NCI-H1930 (cell line): ENCODE results near the gene NPHP4.
"Not testable (repeated sequence)": the region's sequence is repeated elsewhere in the genome, so short reads cannot be mapped to it uniquely, and the experiment has no call there.

Source experiments
- DNase-seq, 2 experiments: peaks; one replicate each; lab custom pipeline; 2025; lab: John Stamatoyannopoulos, UW

The NPHP4 gene

GRCh38 chr1:5934058-5934884, 58.0 kb downstream of the NPHP4 start:
- DNase-seq, result no peak

- no peak for DNase-seq
These were observed 58.6 kb downstream of the NPHP4 start for GRCh38 chr1:5933676-5934057.

DNA sequence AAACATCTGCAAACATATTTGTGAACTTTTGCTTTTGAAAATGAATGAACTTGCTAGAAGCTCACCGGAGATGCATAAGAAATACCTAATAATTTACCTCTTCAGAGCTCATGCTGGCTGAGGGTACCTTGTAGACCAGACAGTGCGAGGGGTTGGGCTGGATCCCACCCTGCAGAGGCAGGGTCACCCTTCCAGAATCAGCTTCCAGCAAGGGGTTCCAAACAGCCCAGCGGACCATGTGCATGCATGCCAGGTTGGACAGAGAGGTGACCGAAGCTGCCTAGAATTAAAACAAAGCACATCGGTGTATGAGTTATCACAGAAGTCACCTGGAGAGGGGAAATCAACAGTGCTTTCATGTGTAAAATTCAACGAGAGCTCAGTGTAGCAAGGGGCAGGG, 59.2 kb downstream of the NPHP4 start:
- no peak for DNase-seq

- DNase-seq, result no peak
These were observed 63.4 kb downstream of the NPHP4 start for GRCh38 chr1:5928714-5929400.

GRCh38 chr1:5927506-5928370, 64.5 kb downstream of the NPHP4 start:
- no peak for DNase-seq

DNA sequence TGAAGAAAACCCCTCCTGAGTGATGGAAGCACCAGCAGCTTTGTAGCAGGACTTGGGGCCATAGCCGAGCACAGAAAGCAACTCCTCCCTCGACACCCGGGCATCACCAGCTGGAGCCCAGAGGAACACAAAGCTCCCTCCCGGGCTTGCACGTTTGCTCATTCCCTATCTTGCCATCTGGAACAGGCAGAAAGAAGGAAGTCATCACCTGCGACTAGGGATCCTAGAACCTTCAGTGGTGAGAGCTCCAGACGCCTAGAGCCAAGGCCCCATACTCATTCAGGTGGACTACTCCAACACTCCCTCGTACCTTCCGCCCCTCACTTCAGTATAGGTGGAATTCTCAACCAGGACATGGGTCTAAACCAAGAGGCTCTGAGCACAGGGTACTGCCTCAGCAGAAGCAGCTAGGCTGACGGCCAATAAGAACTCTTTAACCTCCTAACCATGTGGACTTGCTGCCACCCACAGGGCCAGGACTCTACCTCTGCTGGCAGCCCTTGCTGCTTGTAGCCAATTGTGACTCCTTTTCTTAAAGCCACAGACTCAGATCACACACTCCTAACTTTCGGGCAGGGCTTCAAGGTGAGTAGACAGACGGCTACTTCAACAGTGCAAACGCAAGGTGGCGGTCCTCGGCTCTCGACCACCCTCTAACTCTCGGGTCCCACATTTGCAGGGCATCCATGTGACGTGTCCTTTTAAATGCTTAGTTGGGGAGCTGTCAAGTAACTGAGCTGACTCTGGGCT, 65.4 kb downstream of the NPHP4 start:
- DNase-seq, result no peak

DNA sequence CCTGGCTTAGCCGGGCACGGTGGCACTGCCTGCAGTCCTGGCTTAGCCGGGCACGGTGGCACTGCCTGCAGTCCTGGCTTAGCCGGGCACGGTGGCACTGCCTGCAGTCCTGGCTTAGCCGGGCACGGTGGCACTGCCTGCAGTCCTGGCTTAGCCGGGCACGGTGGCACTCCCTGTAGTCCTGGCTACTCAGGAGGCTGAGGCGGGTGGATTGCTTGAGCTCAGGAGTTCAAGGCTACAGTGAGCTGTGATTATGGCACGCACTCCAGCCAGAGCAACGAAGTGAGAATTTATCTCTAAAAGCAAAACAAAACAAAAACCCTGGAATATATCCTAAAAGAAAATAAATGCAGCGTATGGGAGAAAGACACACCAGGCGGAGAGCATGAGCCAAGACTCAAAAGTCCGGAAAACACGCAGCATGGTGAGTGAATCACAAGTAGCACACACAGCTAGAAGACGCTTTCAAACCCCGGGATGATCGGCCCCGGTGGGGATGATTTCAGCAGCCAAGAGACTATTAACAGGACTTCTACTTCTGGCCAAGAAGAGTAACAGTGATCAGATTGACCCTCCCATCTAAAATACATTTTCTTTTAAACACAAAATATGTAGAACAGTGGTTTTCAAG, 69.4 kb downstream of the NPHP4 start:
- DNase-seq, result not testable (repeated sequence)

DNA sequence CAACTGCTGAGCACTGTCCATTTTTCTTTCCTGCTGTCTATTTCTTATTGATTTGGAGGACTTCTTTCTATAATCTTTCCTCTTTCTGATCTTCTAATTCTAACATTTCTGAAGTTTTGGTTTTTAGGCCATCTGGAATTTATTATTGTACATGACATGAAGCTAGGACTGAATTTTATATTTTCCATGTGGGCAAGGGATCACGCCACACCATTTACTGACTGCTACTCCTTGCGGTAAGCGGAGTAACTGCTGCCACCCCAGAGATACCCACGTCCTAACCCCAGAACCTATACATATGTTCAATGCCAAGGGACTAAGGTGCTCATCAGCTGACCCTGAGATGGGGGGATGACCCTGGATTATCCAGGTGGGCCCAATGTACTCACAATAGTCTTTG, 70.6 kb downstream of the NPHP4 start:
- DNase-seq, result no peak

GRCh38 chr1:5921129-5921528, 71.1 kb downstream of the NPHP4 start:
- DNase-seq, result no peak

GRCh38 chr1:5920201-5920600, 72.0 kb downstream of the NPHP4 start:
- no peak for DNase-seq

GRCh38 chr1:5918275-5918649, 74.0 kb downstream of the NPHP4 start:
- no peak for DNase-seq

DNA sequence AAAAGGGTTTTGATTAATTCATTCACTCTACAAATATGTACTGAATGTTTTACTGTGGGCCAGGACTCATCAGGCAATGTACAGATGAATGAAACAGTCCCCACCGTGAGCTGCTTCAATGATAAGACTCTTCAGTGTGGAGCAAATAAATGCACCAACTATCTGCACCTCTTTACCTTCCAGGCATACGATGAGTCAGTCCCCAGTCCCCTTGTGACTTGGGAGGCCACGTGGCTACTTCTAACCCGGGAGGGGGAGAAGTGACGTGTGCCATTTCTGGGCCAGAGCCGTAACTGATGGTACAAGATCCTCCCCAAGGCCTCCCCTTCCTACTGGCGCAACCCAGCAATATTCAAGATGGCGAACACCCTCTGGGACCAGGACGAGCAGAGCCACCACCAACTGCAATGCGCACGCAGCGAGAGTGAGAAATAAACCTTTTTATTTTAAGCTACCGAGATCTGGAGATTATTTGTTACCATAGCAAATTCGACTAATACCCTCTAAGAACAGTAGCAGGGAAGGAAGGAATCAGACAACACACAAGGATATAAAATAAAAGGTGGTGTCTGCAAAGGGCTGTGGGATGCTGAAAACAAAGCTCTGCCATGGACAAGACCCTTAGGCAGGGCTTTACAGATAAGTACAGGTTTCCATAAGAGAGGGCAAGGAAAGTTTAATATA, 74.5 kb downstream of the NPHP4 start:
- DNase-seq, result no peak

- DNase-seq, result no peak
These were observed 75.0 kb downstream of the NPHP4 start for GRCh38 chr1:5917281-5917590.

DNA sequence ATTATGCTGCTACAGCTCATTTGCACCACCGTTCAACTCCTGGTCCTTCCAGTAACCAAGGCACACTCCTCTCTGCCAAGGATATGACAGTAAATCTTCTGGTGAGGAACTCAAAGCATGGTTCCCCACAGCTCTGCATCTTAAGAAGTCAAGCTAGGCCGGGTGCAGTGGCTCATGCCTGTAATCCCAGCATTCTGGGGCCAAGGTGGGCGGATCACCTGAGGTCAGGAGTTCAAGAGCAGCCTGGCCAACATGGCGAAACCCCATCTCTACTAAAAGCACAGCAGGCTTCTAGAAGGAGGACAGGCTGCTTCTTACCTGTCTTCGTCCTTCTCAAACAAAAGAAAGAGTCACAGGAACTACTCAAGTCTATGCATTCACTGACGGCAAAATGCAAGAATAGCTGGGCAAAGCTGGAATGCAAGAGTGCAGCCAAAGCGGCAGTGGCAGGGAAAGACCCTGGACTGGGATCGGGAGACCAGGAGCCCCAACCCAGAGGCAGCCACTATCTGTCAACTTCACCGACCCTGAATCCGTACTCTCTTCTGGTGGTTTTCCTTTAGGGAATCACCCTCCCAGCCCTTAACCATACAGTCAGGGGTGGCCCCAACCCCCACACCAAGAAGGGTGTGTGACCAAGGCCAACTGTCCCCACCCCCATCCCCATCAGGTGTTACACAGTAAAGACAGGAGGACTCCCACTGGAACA, 75.5 kb downstream of the NPHP4 start:
- DNase-seq, result no peak

GRCh38 chr1:5915587-5916571, 76.3 kb downstream of the NPHP4 start:
- DNase-seq, result no peak

DNA sequence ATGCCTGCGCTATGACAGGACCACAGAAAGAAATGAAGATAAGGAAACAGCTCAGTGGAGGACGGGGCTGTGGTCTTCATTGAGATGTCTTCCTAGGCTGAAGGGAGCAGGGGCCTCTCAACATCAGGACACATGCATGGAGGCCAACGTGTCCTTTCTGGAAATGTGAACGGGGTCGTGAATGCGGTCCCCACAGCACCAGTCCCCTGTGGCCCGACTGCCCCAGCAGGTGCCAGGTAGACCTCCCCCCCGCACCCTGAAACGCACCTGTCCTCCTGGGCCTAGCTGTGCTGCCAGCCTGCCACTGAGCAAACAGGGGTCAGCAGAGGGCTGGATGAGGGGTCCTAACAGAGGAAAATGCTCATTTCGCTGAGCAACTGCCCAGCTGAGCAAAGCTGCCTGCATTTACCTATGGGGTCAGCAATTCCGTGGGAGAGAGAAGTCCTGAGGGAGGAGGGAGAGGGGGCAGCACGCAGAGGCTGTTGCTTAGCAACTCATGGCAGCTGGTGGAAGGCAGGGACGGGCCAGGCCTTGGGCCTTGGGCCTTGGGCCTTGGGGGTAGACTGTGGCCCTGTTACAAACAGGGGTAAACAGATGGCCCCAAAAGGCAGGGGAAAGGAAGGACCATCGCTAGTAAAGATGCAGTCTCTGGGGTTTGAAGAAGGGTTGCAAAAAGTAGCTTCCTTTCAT, 77.4 kb downstream of the NPHP4 start:
- no peak for DNase-seq

DNA sequence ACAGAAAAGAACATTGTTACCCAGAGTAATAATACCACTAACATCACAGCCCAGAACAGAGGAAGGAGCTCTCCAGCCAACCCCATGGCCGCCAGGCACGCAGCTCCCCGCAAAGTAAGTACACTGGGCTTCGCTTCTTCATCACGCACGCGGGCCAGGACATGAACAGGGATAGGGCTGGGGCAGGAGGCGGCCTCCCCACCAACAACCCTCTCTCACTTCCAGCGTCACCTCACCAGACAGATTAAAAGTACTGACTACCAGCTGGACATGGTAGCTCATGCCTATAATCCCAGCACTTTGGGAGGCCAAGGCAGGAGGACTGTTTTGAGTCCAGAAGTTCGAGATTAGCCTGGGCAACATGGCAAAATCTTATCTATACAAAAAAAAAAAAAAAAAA, 78.3 kb downstream of the NPHP4 start:
- no peak for DNase-seq

DNA sequence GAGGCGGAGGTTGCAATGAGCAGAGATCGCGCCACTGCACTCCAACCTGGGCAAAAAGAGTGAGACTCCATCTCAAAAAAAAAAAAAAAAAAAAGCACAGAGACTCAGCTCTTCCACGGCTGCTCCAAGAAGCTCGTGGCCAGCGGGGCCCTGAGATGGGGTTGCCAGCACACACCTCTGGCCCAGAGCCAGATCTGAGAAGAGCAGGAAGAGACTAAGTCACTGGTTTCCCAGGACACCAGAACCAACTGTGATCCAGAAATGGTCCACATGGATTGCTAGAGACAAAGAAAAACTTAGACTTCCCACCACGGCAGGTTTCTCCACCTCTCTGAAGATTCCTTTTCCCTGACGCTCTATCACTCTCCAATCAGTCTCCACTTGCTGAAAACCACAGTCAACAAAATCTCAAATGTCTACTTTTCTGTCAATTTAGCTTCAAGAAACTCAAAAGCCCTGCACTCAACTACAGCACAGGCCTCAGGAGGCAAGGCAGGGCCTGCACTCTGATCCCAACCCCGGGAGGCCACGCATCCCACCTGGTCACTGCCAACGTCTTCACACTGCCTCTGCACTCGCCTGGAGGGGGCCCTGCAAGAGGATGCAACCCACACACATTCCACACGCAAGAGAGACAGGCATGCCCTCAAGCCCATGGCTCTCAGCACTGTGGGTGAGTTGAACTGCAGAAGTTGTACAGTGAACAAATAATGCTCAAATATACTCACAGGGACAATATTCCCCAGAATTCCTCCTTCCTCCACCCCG, 79.0 kb downstream of the NPHP4 start:
- no peak for DNase-seq
